GM23248 (cell line): Measurements from ENCODE around the gene TBX22. TPM values are rescaled to one million over a fixed set of nuclear protein-coding genes. Genes with fewer than 3 reads are reported as not detected.

ENCODE experiments used
- DNase-seq: peaks from one replicate; pipeline ENCODE4 v3.0.0-alpha.2; 2015
- H2AFZ ChIP-seq: fragments of 200-600 bp; sonication (generic); 2 replicates; pipeline ENCODE4 v1.6.1; 2016; ENCODE audit warnings: antibody characterized with exemption
- H3F3A ChIP-seq: fragments of 200-600 bp; sonication (generic); 2 replicates; pipeline ENCODE4 v1.6.1; 2016; ENCODE audit warnings: mild to moderate bottlenecking, antibody characterized with exemption, mixed run types; ENCODE audit not compliant: insufficient read depth
- H3K27ac ChIP-seq: fragments of 200-600 bp; sonication (generic); 2 replicates; pipeline ENCODE4 v1.5.1; 2016; ENCODE audit warnings: mild to moderate bottlenecking
- H3K27me3 ChIP-seq: fragments of 200-600 bp; sonication (generic); replicated peaks from 2 replicates; pipeline ENCODE4 v1.6.1; 2016; ENCODE audit warnings: mild to moderate bottlenecking; ENCODE audit not compliant: insufficient read depth
- H3K36me3 ChIP-seq: fragments of 200-600 bp; sonication (generic); 2 replicates; pipeline ENCODE4 v1.6.1; 2016; ENCODE audit warnings: low read depth, mild to moderate bottlenecking
- H3K4me1 ChIP-seq: fragments of 200-600 bp; sonication (generic); 2 replicates; pipeline ENCODE4 v1.6.1; 2016; ENCODE audit warnings: mild to moderate bottlenecking; ENCODE audit not compliant: insufficient read depth
- H3K4me2 ChIP-seq: fragments of 200-600 bp; sonication (generic); one replicate; pipeline ENCODE4 v1.6.1; 2016; ENCODE audit warnings: mild to moderate bottlenecking; ENCODE audit not compliant: unreplicated experiment
- H3K4me3 ChIP-seq: fragments of 200-600 bp; sonication (generic); 2 replicates; pipeline ENCODE4 v1.5.1; 2016; ENCODE audit warnings: mild to moderate bottlenecking
- H3K79me2 ChIP-seq: fragments of 200-600 bp; sonication (generic); 2 replicates; pipeline ENCODE4 v1.6.1; 2016; ENCODE audit warnings: mild to moderate bottlenecking; ENCODE audit not compliant: insufficient read depth
- H3K9ac ChIP-seq: fragments of 200-600 bp; sonication (generic); 2 replicates; pipeline ENCODE4 v1.6.1; 2016; ENCODE audit warnings: mild to moderate bottlenecking
- H3K9me2 ChIP-seq: fragments of 200-600 bp; sonication (generic); 2 replicates; pipeline ENCODE4 v1.6.1; 2016; ENCODE audit warnings: mixed run types, mild to moderate bottlenecking, moderate library complexity; ENCODE audit not compliant: insufficient read depth
- H3K9me3 ChIP-seq: fragments of 200-600 bp; sonication (generic); one replicate; pipeline ENCODE4 v1.6.1; 2017; ENCODE audit warnings: low read depth
- H4K20me1 ChIP-seq: fragments of 200-600 bp; sonication (generic); 2 replicates; pipeline ENCODE4 v1.6.0; 2016; ENCODE audit not compliant: insufficient read depth
- EZH2 ChIP-seq: fragments of 200-600 bp; sonication (generic); IDR thresholded peaks from 2 replicates; pipeline ENCODE4 v1.6.1; 2018; ENCODE audit warnings: antibody characterized with exemption, mild to moderate bottlenecking; ENCODE audit not compliant: insufficient read depth, poor library complexity, severe bottlenecking
- EZH2phosphoT487 ChIP-seq: fragments of 200-600 bp; sonication (generic); IDR thresholded peaks from 2 replicates; pipeline ENCODE4 v1.6.1; 2018; ENCODE audit warnings: antibody characterized with exemption, moderate library complexity, mild to moderate bottlenecking, low read depth; ENCODE audit not compliant: insufficient read depth
- WGBS, 2 experiments: methylation state at CpG; one replicate each; pipeline ENCODE4 v1.1.6; 2015 to 2017; ENCODE audit warnings: low lambda C conversion rate in 2 of 2, low coverage in 1 of 2; ENCODE audit errors: missing lambda C conversion rate in 2 of 2; 5-methylcytosine and 5-hydroxymethylcytosine counted together
- in situ Hi-C: fragments of 300-500 bp; cut with MboI; formaldehyde crosslinking; loops from 2 replicates; pipeline ENCODE4 v1.15.0; 2020
- polyA plus RNA-seq: library from polyadenylated mRNA; unstranded; fragments of >200 nt; fragmentation: Nextera tagmentation; extraction: Ambion mirVana; gene quantifications from 2 replicates; pipeline ENCODE4 v1.2.1, GENCODE V29; 2016
- total RNA-seq: library from RNA; depleted of rRNA; stranded (reverse); fragments of >200 nt; shearing (Covaris generic); gene quantifications from 2 replicates; pipeline ENCODE4 v1.2.3, GENCODE V29; 2014; rRNA removed

The TBX22 gene, protein sequence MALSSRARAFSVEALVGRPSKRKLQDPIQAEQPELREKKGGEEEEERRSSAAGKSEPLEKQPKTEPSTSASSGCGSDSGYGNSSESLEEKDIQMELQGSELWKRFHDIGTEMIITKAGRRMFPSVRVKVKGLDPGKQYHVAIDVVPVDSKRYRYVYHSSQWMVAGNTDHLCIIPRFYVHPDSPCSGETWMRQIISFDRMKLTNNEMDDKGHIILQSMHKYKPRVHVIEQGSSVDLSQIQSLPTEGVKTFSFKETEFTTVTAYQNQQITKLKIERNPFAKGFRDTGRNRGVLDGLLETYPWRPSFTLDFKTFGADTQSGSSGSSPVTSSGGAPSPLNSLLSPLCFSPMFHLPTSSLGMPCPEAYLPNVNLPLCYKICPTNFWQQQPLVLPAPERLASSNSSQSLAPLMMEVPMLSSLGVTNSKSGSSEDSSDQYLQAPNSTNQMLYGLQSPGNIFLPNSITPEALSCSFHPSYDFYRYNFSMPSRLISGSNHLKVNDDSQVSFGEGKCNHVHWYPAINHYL
- total RNA-seq (not detected in 2 replicates), polyA plus RNA-seq (not detected in 2 replicates)

GRCh38 chrX:80014141-80014940 lies at the start of gene TBX22:
Gene TBX22 (plus strand): TSS chrX:80014753. CDS start chrX:80022270, 7,517 bp downstream.
- WGBS, 2 experiments: 9 to 15% methylated on average over 4 to 5 of the region's 5 CpGs
- no peak for TF ChIP-seq EZH2
- TF ChIP-seq EZH2phosphoT487: no peak

GRCh38 chrX:79975605-79976004 lies 38.9 kb upstream of the TBX22 start:
- no peaks in the 10 kb centered on the region for H3K36me3 ChIP-seq
- H3K27ac ChIP-seq: no peak overlapping the region
- no peaks in the 10 kb centered on the region for H3K79me2 ChIP-seq
- no peak overlapping the region for H2AFZ ChIP-seq
- H3K4me3 ChIP-seq: no peak overlapping the region
- H3K4me2 ChIP-seq: no peak overlapping the region
- H3K9me2 ChIP-seq: no peaks in the 10 kb centered on the region
- no peaks in the 10 kb centered on the region for H3K4me1 ChIP-seq
- in situ Hi-C loops: no loop called here
- no peaks in the 10 kb centered on the region for H4K20me1 ChIP-seq
- H3K9ac ChIP-seq: no peak overlapping the region
- TF ChIP-seq EZH2: no peak
- no peak for TF ChIP-seq EZH2phosphoT487
- H3K27me3 ChIP-seq: no peaks in the 10 kb centered on the region
- H3F3A ChIP-seq: no peaks in the 10 kb centered on the region
- no peaks in the 10 kb centered on the region for H3K9me3 ChIP-seq
- DNase-seq: no peak

More at GRCh38 chrX:80014141-80014940, at the start of gene TBX22:
- no peak within 1 kb of the TSS for H3K27ac ChIP-seq
- DNase-seq: no peak
- no peaks in the 10 kb centered on the region for H4K20me1 ChIP-seq
- H3K9me3 ChIP-seq: no peaks in the 10 kb centered on the region
- H3K4me2 ChIP-seq: no peak within 1 kb of the TSS
- H3K9ac ChIP-seq: no peak within 1 kb of the TSS
- no peaks in the 10 kb centered on the region for H3F3A ChIP-seq
- H3K4me1 ChIP-seq: no peaks in the 10 kb centered on the region
- no peaks in the 10 kb centered on the region for H3K9me2 ChIP-seq
- no peak within 1 kb of the TSS for H3K4me3 ChIP-seq
- no peaks in the 10 kb centered on the region for H3K36me3 ChIP-seq
- no peak within 1 kb of the TSS for H2AFZ ChIP-seq
- no peaks in the 10 kb centered on the region for H3K79me2 ChIP-seq
- in situ Hi-C loops: no loop called here
- H3K27me3 ChIP-seq: no peaks in the 10 kb centered on the region

DNA sequence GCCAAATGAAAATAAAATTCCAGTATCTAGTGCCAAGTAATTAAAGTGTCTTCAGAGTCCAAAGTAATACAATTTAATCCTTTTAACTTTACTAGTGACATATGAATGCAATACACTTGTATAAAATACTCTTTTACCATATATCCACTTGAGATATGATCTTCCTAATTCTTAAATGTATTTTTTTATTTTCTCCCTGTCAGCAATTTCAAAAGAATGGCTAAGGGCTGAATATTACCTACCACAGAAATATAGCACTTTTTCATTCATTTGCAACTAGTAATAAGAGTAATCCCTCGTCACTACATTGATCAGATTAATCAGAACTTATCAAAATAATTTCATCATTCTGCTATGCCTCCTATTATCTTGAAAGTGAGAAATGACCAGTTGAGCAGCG lies 10.1 kb upstream of the TBX22 start:
- Histone ChIP-seq H3K9me2 (no peaks in the 10 kb centered on the region), H3K9me3 (no peaks in the 10 kb centered on the region), H3K4me2 (no peak overlapping the region), H3K79me2 (no peaks in the 10 kb centered on the region), H3K27me3 (no peaks in the 10 kb centered on the region), H2AFZ (no peak overlapping the region), H3K4me1 (no peaks in the 10 kb centered on the region), H4K20me1 (no peaks in the 10 kb centered on the region), H3K9ac (no peak overlapping the region), H3F3A (no peaks in the 10 kb centered on the region), H3K27ac (no peak overlapping the region), H3K36me3 (no peaks in the 10 kb centered on the region), H3K4me3 (no peak overlapping the region)
- in situ Hi-C loops: no loop called here
- no peak for DNase-seq
- WGBS, 2 experiments: 0 to 2% methylated on average over 2 of the region's 2 CpGs
- no peak for TF ChIP-seq EZH2
- TF ChIP-seq EZH2phosphoT487: no peak

- H3K27ac ChIP-seq: no peak overlapping the region
- H3K9me2 ChIP-seq: no peaks in the 10 kb centered on the region
- no peaks in the 10 kb centered on the region for H3K27me3 ChIP-seq
- no peaks in the 10 kb centered on the region for H3F3A ChIP-seq
- DNase-seq: no peak
- no peaks in the 10 kb centered on the region for H3K36me3 ChIP-seq
- H3K4me1 ChIP-seq: no peaks in the 10 kb centered on the region
- H3K4me2 ChIP-seq: no peak overlapping the region
- H4K20me1 ChIP-seq: no peaks in the 10 kb centered on the region
- in situ Hi-C loops: no loop called here
- H3K9ac ChIP-seq: no peak overlapping the region
- H2AFZ ChIP-seq: no peak overlapping the region
- 43 to 51% methylated on average over 9 to 10 of the region's 10 CpGs for WGBS, 2 experiments
- no peaks in the 10 kb centered on the region for H3K9me3 ChIP-seq
- no peaks in the 10 kb centered on the region for H3K79me2 ChIP-seq
- H3K4me3 ChIP-seq: no peak overlapping the region
- TF ChIP-seq EZH2phosphoT487: no peak
- no peak for TF ChIP-seq EZH2
These were observed 3.0 kb upstream of the TBX22 start for GRCh38 chrX:80011522-80011921.
